Left renal cortex interstitium (tissue), 4 donors: Measurements from ENCODE around the gene MYH10. TPM values are rescaled to one million over a fixed set of nuclear protein-coding genes. Genes with fewer than 3 reads are reported as not detected.

Experiments
- polyA plus RNA-seq, 4 donors: library from polyadenylated mRNA; unstranded; fragments of 120-200 nt; gene quantifications; one replicate each; pipeline ENCODE4 v1.2.1, GENCODE V29; 2013; ENCODE audit not compliant: insufficient read length in 4 of 4

Gene MYH10
- polyA plus RNA-seq, 4 donors, result 238 to 265 (median 259) TPM

Other genes starting within 250 kb of the MYH10 start
- gene RPL26, start 247.5 kb downstream of the MYH10 start, polyA plus RNA-seq, result 1,000 to 10,000 TPM; 2,416 to 3,586 (median 2,581) TPM
- gene RNF222, start 232.9 kb downstream of the MYH10 start, polyA plus RNA-seq, result under 1 TPM in 3 of 4 donors, not detected in 1; 0.04 to 0.27 (median 0.13) TPM
- 10 to 100 TPM; 30.3 to 57.9 (median 50.5) TPM for gene NDEL1, start 194.8 kb downstream of the MYH10 start, polyA plus RNA-seq
- under 1 TPM; 0.32 to 0.62 (median 0.43) TPM for gene CCDC42, start 114.1 kb upstream of the MYH10 start, polyA plus RNA-seq
- gene SPDYE4, start 127.8 kb upstream of the MYH10 start, polyA plus RNA-seq, result under 1 TPM in 1 of 4 donors, not detected in 3; 0.43 TPM
- gene MFSD6L, start 168.6 kb upstream of the MYH10 start, polyA plus RNA-seq, result 1 to 10 TPM; 3.0 to 4.4 (median 3.8) TPM
- gene PIK3R6, start 236.9 kb upstream of the MYH10 start, polyA plus RNA-seq, result 1 to 10 TPM; 1.1 to 1.8 (median 1.5) TPM